ENCODE data around the gene ENTPD2.

- TF ChIP-seq RAD21 (IDR thresholded peaks at IDR 0.05; ENCODE audit: low read depth) (no peak), TAF1 (IDR thresholded peaks at IDR 0.05; ENCODE audit: low read depth) (no peak)
These were observed 21.8 kb downstream of the ENTPD2 start, which contains the start of gene FUT7 for GRCh38 chr9:137031904-137032640.
